Measurements from ENCODE around the gene NEK5. TPM values are rescaled to one million over a fixed set of nuclear protein-coding genes. Genes with fewer than 3 reads are reported as not detected.

The NEK5 gene
- polyA plus RNA-seq, 3 donors = 0.07 TPM; not detected in 2

DNA sequence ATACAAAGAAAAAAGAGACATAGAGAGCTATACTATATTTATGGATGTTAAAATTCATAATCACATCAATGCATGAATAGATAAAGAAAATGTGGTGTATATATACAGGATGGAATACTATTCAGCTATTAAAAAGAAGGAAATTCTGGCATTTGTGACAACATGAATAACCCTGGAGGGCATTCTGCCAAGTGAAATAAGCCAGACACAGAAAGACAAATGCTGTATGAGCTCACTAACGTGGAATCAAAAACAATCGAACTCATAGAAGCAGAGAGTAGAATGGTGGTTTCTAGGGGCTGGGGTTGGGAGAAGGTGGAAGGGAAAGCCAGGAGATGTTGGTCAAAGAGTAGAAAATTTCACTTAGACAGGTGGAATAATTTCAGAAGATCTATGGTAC, 80.4 kb downstream of the NEK5 start:
- WGBS (ENCODE audit: insufficient coverage) = 100% methylated on average over 2 of the region's 2 CpGs

DNA sequence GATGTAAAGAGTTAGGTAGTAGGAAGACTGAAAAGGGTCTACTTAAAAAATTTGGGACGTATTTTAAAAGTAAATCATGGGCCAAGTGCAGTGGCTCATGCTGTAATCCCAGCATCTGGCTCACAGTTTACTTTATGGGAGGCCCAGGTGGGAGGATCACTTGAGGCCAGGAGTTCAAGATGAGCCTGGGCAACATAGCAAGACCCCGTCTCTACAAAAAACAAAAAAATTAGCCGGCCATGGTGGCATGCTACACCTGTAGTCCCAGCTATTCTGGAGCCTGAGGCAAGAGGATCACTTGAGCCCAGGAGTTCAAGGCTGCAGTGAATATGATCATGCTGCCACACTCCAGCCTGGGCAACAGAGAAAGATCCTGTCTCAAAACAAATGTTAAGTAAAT, 81.4 kb downstream of the NEK5 start:
- Histone ChIP-seq H3K4me2 (replicated peaks; ENCODE audit: extremely low read depth, low read length, poor library complexity, severe bottlenecking) (no peak overlapping the region), H2AFZ (ENCODE audit: insufficient read depth, low read depth, low read length, poor library complexity, severe bottlenecking) (no peak overlapping the region), H3K27me3 (ENCODE audit: control insufficient read depth in 2 of 2, insufficient read depth in 2 of 2, low read length in 2 of 2) (no peaks in the 10 kb centered on the region), H3K4me3 (replicated peaks in 1 of 3; ENCODE audit: low read depth in 2 of 3, low read length in 3 of 3) (no peak overlapping the region), H3K79me2 (ENCODE audit: insufficient read depth, low read length) (no peaks in the 10 kb centered on the region), H3K27ac (ENCODE audit: low read depth in 1 of 2, low read length in 2 of 2) (no peak overlapping the region), H3K36me3 (replicated peaks in 1 of 2; ENCODE audit: control insufficient read depth in 1 of 2, insufficient read depth in 2 of 2, low read length in 2 of 2) (no peaks in the 10 kb centered on the region), H3K9me3 (replicated peaks in 1 of 2; ENCODE audit: control insufficient read depth in 1 of 2, insufficient read depth in 1 of 2, low read length in 2 of 2) (no peaks in the 10 kb centered on the region), H3K9ac (ENCODE audit: insufficient read depth, low read length, poor library complexity, severe bottlenecking) (no peak overlapping the region), H4K20me1 (ENCODE audit: insufficient read depth, low read length) (no peaks in the 10 kb centered on the region), H3K4me1 (ENCODE audit: control insufficient read depth in 1 of 2, insufficient read depth in 2 of 2, low read length in 2 of 2) (no peaks in the 10 kb centered on the region)
- peaks cover 0 to 2% (median 0%) of the 10 kb centered on the region in 3 donors for H3K27me3 Mint-ChIP-seq (ENCODE audit: low read depth in 3 of 3)
- no peaks in the 10 kb centered on the region for H3K36me3 Mint-ChIP-seq
- no peak overlapping the region for H3K4me3 Mint-ChIP-seq
- H3K27ac Mint-ChIP-seq = no peak overlapping the region
- intact Hi-C loops (cut with micrococcal nuclease) = no loop called here
- 100% methylated on average over 2 of the region's 3 CpGs for WGBS (ENCODE audit: insufficient coverage)
- TF ChIP-seq, protein P1, sequence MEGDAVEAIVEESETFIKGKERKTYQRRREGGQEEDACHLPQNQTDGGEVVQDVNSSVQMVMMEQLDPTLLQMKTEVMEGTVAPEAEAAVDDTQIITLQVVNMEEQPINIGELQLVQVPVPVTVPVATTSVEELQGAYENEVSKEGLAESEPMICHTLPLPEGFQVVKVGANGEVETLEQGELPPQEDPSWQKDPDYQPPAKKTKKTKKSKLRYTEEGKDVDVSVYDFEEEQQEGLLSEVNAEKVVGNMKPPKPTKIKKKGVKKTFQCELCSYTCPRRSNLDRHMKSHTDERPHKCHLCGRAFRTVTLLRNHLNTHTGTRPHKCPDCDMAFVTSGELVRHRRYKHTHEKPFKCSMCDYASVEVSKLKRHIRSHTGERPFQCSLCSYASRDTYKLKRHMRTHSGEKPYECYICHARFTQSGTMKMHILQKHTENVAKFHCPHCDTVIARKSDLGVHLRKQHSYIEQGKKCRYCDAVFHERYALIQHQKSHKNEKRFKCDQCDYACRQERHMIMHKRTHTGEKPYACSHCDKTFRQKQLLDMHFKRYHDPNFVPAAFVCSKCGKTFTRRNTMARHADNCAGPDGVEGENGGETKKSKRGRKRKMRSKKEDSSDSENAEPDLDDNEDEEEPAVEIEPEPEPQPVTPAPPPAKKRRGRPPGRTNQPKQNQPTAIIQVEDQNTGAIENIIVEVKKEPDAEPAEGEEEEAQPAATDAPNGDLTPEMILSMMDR (IDR thresholded peaks at IDR 0.05) = no peak
- DNase-seq = no peak
- no peaks in the 10 kb centered on the region for H3K4me1 Mint-ChIP-seq
- peaks cover 0 to 7% (median 1%) of the 10 kb centered on the region in 7 donors for H3K9me3 Mint-ChIP-seq

More for the DNA sequence above, 80.4 kb downstream of the NEK5 start:
- no peaks in the 10 kb centered on the region for H3K27me3 ChIP-seq (ENCODE audit: control insufficient read depth in 2 of 2, insufficient read depth in 2 of 2, low read length in 2 of 2)
- TF ChIP-seq, protein P1 (IDR thresholded peaks at IDR 0.05) = no peak
- H2AFZ ChIP-seq (ENCODE audit: insufficient read depth, low read depth, low read length, poor library complexity, severe bottlenecking) = no peak overlapping the region
- no peak for DNase-seq
- no peak overlapping the region for H3K4me2 ChIP-seq (replicated peaks; ENCODE audit: extremely low read depth, low read length, poor library complexity, severe bottlenecking)
- Mint-ChIP-seq H3K4me1 (no peaks in the 10 kb centered on the region), H3K4me3 (no peak overlapping the region), H3K27me3 (ENCODE audit: low read depth in 3 of 3) (peaks cover 0 to 2% (median 0%) of the 10 kb centered on the region in 3 donors), H3K9me3 (peaks cover 0 to 7% (median 2%) of the 10 kb centered on the region in 7 donors), H3K27ac (no peak overlapping the region), H3K36me3 (no peaks in the 10 kb centered on the region)
- H3K79me2 ChIP-seq (ENCODE audit: insufficient read depth, low read length) = no peaks in the 10 kb centered on the region
- H3K4me3 ChIP-seq (replicated peaks in 1 of 3; ENCODE audit: low read depth in 2 of 3, low read length in 3 of 3) = no peak overlapping the region
- intact Hi-C loops (cut with micrococcal nuclease) = no loop called here
- no peaks in the 10 kb centered on the region for H4K20me1 ChIP-seq (ENCODE audit: insufficient read depth, low read length)
- H3K4me1 ChIP-seq (ENCODE audit: control insufficient read depth in 1 of 2, insufficient read depth in 2 of 2, low read length in 2 of 2) = no peaks in the 10 kb centered on the region
- no peaks in the 10 kb centered on the region for H3K36me3 ChIP-seq (replicated peaks in 1 of 2; ENCODE audit: control insufficient read depth in 1 of 2, insufficient read depth in 2 of 2, low read length in 2 of 2)
- H3K27ac ChIP-seq (ENCODE audit: low read depth in 1 of 2, low read length in 2 of 2) = no peak overlapping the region
- no peak overlapping the region for H3K9ac ChIP-seq (ENCODE audit: insufficient read depth, low read length, poor library complexity, severe bottlenecking)
- H3K9me3 ChIP-seq (replicated peaks in 1 of 2; ENCODE audit: control insufficient read depth in 1 of 2, insufficient read depth in 1 of 2, low read length in 2 of 2) = no peaks in the 10 kb centered on the region
